HPDE6-E6E7 (cell line): ENCODE data around the gene ADAMTS17.
"Not testable (repeated sequence)": the region's sequence is repeated elsewhere in the genome, so short reads cannot be mapped to it uniquely, and the experiment has no call there.

ENCODE experiments used
- DNase-seq: peaks from one replicate; pipeline ENCODE4 v3.0.0; 2011; ENCODE audit warnings: missing footprints; ENCODE audit errors: extremely low spot score

Gene ADAMTS17

GRCh38 chr15:99954361-99955180 is 387.2 kb downstream of the ADAMTS17 start:
- DNase-seq = no peak

- DNase-seq = no peak
These were observed 387.9 kb downstream of the ADAMTS17 start for GRCh38 chr15:99953886-99954285.

GRCh38 chr15:99951511-99951910 is 390.3 kb downstream of the ADAMTS17 start:
- DNase-seq = no peak

- DNase-seq = no peak
These were observed 397.6 kb downstream of the ADAMTS17 start for GRCh38 chr15:99944131-99944530.

- DNase-seq = no peak
These were observed 398.3 kb downstream of the ADAMTS17 start for GRCh38 chr15:99943466-99943865.

- DNase-seq = no peak
These were observed 408.9 kb downstream of the ADAMTS17 start for GRCh38 chr15:99932676-99933402.

- DNase-seq = no peak
These were observed 409.8 kb downstream of the ADAMTS17 start for GRCh38 chr15:99931703-99932603.

GRCh38 chr15:99930696-99931095 is 411.1 kb downstream of the ADAMTS17 start:
- no peak for DNase-seq

- DNase-seq = no peak
These were observed 412.5 kb downstream of the ADAMTS17 start for GRCh38 chr15:99929266-99929665.

GRCh38 chr15:99928429-99928981 is 413.3 kb downstream of the ADAMTS17 start:
- peak; percentile 52 for DNase-seq

GRCh38 chr15:99926532-99926931 is 415.2 kb downstream of the ADAMTS17 start:
- DNase-seq = not testable (repeated sequence)

GRCh38 chr15:99925661-99926461 is 415.9 kb downstream of the ADAMTS17 start:
- peak; percentile 36 for DNase-seq

GRCh38 chr15:99923711-99924110 is 418.1 kb downstream of the ADAMTS17 start:
- DNase-seq = no peak
